ENCODE measurements around the gene FAXC.
"Not testable (repeated sequence)": the region's sequence is repeated elsewhere in the genome, so short reads cannot be mapped to it uniquely, and the experiment has no call there.

Gene FAXC

DNA sequence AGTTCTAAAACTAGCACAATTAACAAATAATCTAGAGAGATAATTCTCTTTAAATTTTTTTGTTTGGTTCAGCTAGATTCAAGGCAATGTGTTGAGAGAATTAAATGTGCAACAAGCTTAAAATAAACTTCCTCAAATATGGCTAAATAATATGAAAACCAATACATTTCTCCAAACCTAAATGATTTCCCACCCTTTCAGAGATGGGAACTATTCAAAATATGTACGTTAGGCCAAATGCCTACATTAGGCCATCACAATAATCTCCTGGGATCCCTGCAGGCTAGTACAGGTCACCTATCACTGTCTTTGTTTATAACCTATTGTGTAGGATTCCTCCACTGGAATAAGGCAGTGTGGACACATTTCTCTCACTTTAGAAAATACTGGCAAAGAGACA lies 1.7 kb downstream of the FAXC start:
- no peak for DNase-seq
- H3K27me3 ChIP-seq: no peaks in the 10 kb centered on the region
- 0 out of 2 replicates have a peak overlapping the region, but pooled peaks have one; percentile 84 for H3K4me3 ChIP-seq (ENCODE audit: low read depth, low read length)
- no peaks in the 10 kb centered on the region for H3K36me3 ChIP-seq
- TF ChIP-seq, protein P1, sequence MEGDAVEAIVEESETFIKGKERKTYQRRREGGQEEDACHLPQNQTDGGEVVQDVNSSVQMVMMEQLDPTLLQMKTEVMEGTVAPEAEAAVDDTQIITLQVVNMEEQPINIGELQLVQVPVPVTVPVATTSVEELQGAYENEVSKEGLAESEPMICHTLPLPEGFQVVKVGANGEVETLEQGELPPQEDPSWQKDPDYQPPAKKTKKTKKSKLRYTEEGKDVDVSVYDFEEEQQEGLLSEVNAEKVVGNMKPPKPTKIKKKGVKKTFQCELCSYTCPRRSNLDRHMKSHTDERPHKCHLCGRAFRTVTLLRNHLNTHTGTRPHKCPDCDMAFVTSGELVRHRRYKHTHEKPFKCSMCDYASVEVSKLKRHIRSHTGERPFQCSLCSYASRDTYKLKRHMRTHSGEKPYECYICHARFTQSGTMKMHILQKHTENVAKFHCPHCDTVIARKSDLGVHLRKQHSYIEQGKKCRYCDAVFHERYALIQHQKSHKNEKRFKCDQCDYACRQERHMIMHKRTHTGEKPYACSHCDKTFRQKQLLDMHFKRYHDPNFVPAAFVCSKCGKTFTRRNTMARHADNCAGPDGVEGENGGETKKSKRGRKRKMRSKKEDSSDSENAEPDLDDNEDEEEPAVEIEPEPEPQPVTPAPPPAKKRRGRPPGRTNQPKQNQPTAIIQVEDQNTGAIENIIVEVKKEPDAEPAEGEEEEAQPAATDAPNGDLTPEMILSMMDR (IDR thresholded peaks at IDR 0.05; ENCODE audit: low read depth, low read length): no peak
- H3K9me3 ChIP-seq: no peaks in the 10 kb centered on the region
- peaks cover 4% of the 10 kb centered on the region; the same call in 1 of the 2 replicates for H3K4me1 ChIP-seq

DNA sequence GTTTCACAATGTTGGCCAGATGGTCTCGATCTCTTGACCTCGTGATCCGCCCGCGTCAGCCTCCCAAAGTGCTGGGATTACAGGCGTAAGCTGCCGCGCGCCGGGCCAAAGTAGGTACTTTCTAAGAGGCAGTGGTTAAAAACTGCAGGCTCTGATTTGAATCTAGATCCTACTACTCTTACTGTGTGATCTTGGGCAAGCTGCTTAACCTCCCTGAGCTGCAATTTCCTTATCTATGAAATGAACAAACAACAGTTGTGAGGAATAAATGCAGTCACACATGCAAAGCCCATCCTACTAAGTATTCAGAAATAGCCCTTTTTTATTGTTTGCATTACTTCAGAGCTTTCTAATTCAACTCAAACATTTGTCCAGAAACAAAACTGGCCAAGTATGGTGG lies 2.9 kb downstream of the FAXC start:
- H3K36me3 ChIP-seq: no peaks in the 10 kb centered on the region
- peaks cover 4% of the 10 kb centered on the region; the same call in 1 of the 2 replicates for H3K4me1 ChIP-seq
- DNase-seq: no peak
- no peaks in the 10 kb centered on the region for H3K27me3 ChIP-seq
- no peaks in the 10 kb centered on the region for H3K9me3 ChIP-seq
- no peak overlapping the region for H3K4me3 ChIP-seq (ENCODE audit: low read depth, low read length)
- TF ChIP-seq, protein P1 (IDR thresholded peaks at IDR 0.05; ENCODE audit: low read depth, low read length): no peak

DNA sequence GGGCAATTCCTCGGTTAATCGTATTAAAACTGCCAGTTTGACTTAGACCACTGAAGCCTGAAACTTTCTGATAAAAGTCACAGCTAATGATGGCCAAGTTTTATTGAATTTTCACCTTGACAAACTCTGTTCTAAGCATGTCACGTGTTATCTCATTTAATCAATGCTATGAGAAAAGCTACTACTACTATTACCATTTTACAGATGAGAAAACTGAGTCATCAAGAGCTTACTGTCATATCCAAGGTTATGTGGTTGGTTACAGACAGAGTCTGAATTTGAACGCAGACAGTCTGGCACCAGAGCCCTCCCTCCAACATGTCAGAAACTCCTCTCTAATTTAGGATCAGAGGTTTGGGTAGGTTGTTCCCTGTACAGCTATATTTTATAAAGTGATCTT lies 4.3 kb downstream of the FAXC start:
- no peaks in the 10 kb centered on the region for H3K27me3 ChIP-seq
- H3K9me3 ChIP-seq: no peaks in the 10 kb centered on the region
- TF ChIP-seq, protein P1 (IDR thresholded peaks at IDR 0.05; ENCODE audit: low read depth, low read length): no peak
- H3K4me1 ChIP-seq: peaks cover 4% of the 10 kb centered on the region; the same call in 1 of the 2 replicates
- H3K4me3 ChIP-seq (ENCODE audit: low read depth, low read length): no peak overlapping the region
- no peak for DNase-seq
- H3K36me3 ChIP-seq: no peaks in the 10 kb centered on the region

DNA sequence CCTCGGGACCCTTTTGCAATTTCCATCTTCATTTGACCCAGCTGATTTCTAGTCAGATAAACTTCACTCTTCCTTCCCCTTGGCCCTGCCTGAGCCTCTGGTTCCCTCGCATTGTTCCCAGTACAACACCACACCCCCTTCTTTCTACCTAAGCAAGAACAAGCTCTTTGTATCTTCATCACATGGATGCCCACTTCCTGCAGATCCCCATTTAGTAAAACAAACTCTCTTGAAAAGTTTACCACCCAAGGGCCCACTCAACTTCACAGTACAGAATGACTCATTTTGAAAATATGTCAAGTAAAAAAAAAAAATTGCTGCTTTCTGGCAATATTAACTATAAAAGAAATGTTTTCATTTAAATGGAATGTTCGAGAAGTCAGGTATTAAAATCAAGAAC lies 5.2 kb downstream of the FAXC start:
- Histone ChIP-seq H3K27me3 (no peaks in the 10 kb centered on the region), H3K4me1 (0 out of 2 replicates have a peak, but pooled peaks cover 4% of the 10 kb centered on the region), H3K4me3 (ENCODE audit: low read depth, low read length) (no peak overlapping the region), H3K9me3 (no peaks in the 10 kb centered on the region), H3K36me3 (no peaks in the 10 kb centered on the region)
- no peak for DNase-seq
- TF ChIP-seq, protein P1 (IDR thresholded peaks at IDR 0.05; ENCODE audit: low read depth, low read length): no peak

DNA sequence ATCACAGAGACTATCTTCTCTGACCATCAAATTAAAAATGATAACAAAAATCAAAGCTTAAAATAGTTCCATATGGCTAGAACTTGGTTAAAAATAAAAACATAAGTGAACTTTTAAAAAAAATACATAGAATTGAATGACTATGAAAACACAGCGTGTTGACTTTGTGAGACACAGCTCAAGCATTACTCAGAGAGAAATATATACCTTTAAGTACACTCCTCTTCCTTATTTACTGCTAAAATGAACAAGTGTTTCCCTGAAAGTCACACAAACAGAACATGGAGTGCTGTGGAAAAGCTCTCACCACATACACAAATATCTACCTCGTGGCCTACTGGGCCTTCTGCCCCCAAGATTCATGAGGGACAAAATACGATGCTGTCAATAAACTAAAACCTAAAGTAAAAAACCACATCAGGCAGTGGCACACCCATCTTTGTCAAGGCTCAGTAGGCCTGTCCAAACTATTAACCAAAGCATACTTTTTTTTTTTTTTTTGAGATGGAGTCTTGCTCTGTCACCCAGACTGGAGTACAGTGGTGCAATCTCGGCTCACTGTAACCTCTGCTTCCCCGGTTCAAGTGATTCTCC lies 7.5 kb downstream of the FAXC start:
- TF ChIP-seq, protein P1 (IDR thresholded peaks at IDR 0.05; ENCODE audit: low read depth, low read length): no peak
- no peak for DNase-seq

DNA sequence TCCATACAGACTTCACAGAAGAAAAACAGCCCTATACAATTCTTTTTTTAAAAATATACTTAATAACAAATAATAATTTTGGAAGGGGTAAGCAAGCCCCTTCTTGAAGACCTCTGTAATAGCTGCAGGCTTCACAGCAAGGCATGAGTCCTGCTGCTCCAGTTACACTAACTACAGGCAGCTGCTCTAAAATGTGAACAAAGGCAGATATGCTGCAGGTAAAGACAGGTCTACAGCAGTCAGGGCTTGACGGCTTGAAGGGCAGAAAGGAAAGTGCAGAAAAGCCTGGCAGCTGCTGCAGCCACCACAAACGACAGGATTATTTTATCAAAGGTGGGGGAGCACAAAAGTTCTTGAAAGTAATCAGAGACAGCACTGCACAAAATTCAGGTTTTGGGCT lies 11.3 kb downstream of the FAXC start:
- no peak for DNase-seq
- H3K4me1 ChIP-seq: no peaks in the 10 kb centered on the region
- H3K4me3 ChIP-seq (ENCODE audit: low read depth, low read length): no peak overlapping the region
- no peaks in the 10 kb centered on the region for H3K9me3 ChIP-seq
- TF ChIP-seq, protein P1 (IDR thresholded peaks at IDR 0.05; ENCODE audit: low read depth, low read length): no peak
- H3K27me3 ChIP-seq: no peaks in the 10 kb centered on the region
- H3K36me3 ChIP-seq: no peaks in the 10 kb centered on the region

More for the DNA sequence above, 7.5 kb downstream of the FAXC start:
- no peaks in the 10 kb centered on the region for H3K9me3 ChIP-seq
- no peak overlapping the region for H3K4me3 ChIP-seq (ENCODE audit: low read depth, low read length)
- H3K36me3 ChIP-seq: no peaks in the 10 kb centered on the region
- no peaks in the 10 kb centered on the region for H3K4me1 ChIP-seq
- H3K27me3 ChIP-seq: no peaks in the 10 kb centered on the region

DNA sequence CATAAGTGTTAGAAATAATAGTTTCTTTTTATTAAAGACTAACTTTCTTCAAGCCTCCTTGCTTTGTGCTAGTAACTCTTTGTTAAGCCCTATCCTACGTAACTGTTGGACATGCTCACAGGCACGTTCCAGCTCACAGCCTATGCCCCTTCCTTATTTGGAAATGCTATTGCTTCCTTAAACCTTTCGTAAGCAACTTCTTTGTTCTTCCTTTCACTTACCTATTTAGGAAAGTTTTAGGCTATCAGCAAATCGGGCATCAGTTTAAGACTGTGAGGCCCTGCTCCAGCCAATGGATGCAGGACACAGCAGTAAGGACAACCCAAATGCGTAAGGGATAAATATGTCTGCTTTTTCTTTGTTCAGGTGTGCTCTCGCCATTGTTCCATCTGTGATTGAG lies 14.2 kb downstream of the FAXC start:
- H3K4me3 ChIP-seq (ENCODE audit: low read depth, low read length); H3K27me3 ChIP-seq; H3K36me3 ChIP-seq; H3K4me1 ChIP-seq; DNase-seq; H3K9me3 ChIP-seq: not testable (repeated sequence)
